Bronchial smooth muscle cell (primary cell): ENCODE data around the gene CTNND2. TPM values are rescaled to one million over a fixed set of nuclear protein-coding genes. Genes with fewer than 3 reads are reported as not detected.

Experiments used
- total RNA-seq: library from RNA; depleted of rRNA; stranded (reverse); fragments of >200 nt; gene quantifications from 2 replicates; pipeline ENCODE4 v1.2.1, GENCODE V29; 2014

Gene CTNND2
- total RNA-seq, result not detected in 2 replicates

GRCh38 chr5:11904265-11904906, at the start of gene CTNND2:
TSS of gene CTNND2 (minus strand) at chr5:11904446. CDS start at chr5:11903853, 593 bp downstream.

